RWPE2 (cell line): ENCODE results near the gene IL1RAPL1.

Experiments used
- ATAC-seq: fragments of 200-7000 bp; cut with Tn5 transposase; 3 replicates; pipeline ENCODE4 v1.9.1; 2021; ENCODE audit warnings: low read depth
- DNase-seq: peaks from one replicate; pipeline ENCODE4 v3.0.0-alpha.2; 2020; ENCODE audit warnings: low spot score
- H3K27ac ChIP-seq: fragments of 450-650 bp; 2 replicates; pipeline ENCODE4 v1.5.1; 2017; ENCODE audit warnings: mild to moderate bottlenecking; ENCODE audit not compliant: poor library complexity, severe bottlenecking
- H3K27me3 ChIP-seq: fragments of 250-450 bp; sonication (Bioruptor Pico); 2 replicates; pipeline ENCODE4 v1.5.1; 2021; ENCODE audit warnings: mild to moderate bottlenecking, moderate library complexity; ENCODE audit not compliant: insufficient read depth, poor library complexity, severe bottlenecking
- H3K36me3 ChIP-seq: fragments of 250-450 bp; sonication (Bioruptor Pico); 2 replicates; pipeline ENCODE4 v1.5.1; 2020; ENCODE audit warnings: low read depth, mild to moderate bottlenecking, moderate library complexity
- H3K4me1 ChIP-seq: fragments of 250-450 bp; sonication (Bioruptor Pico); 2 replicates; pipeline ENCODE4 v1.5.1; 2021; ENCODE audit warnings: mild to moderate bottlenecking, moderate library complexity; ENCODE audit not compliant: insufficient read depth, poor library complexity, severe bottlenecking
- H3K4me3 ChIP-seq: fragments of 250-450 bp; sonication (Bioruptor Pico); 2 replicates; pipeline ENCODE4 v1.5.1; 2021; ENCODE audit warnings: mild to moderate bottlenecking, moderate library complexity; ENCODE audit not compliant: severe bottlenecking
- H3K9me3 ChIP-seq: fragments of 250-450 bp; sonication (Bioruptor Pico); 2 replicates; pipeline ENCODE4 v1.5.1; 2021; ENCODE audit warnings: mild to moderate bottlenecking, moderate library complexity; ENCODE audit not compliant: severe bottlenecking
- CTCF ChIP-seq: fragments of 450-650 bp; IDR thresholded peaks from one replicate; pipeline ENCODE4 v1.5.1; 2017; ENCODE audit warnings: mild to moderate bottlenecking, moderate library complexity; ENCODE audit not compliant: poor library complexity, severe bottlenecking

IL1RAPL1 gene

GRCh38 chrX:28851871-28852270, 264.6 kb downstream of the IL1RAPL1 start:
- H3K9me3 ChIP-seq, result no peaks in the 10 kb centered on the region
- H3K27me3 ChIP-seq, result no peaks in the 10 kb centered on the region
- no peak overlapping the region for H3K27ac ChIP-seq
- no peak for DNase-seq
- no peaks in the 10 kb centered on the region for H3K4me1 ChIP-seq
- no peak for ATAC-seq
- H3K36me3 ChIP-seq, result no peaks in the 10 kb centered on the region
- H3K4me3 ChIP-seq, result no peak overlapping the region
- no peak for TF ChIP-seq CTCF

- H3K36me3 ChIP-seq, result no peaks in the 10 kb centered on the region
- no peak for DNase-seq
- TF ChIP-seq CTCF, result no peak
- no peaks in the 10 kb centered on the region for H3K4me1 ChIP-seq
- no peaks in the 10 kb centered on the region for H3K27me3 ChIP-seq
- H3K4me3 ChIP-seq, result no peak overlapping the region
- H3K27ac ChIP-seq, result no peak overlapping the region
- ATAC-seq, result no peak
- no peaks in the 10 kb centered on the region for H3K9me3 ChIP-seq
Measured at GRCh38 chrX:28854637-28855036, 267.4 kb downstream of the IL1RAPL1 start.

- Histone ChIP-seq H3K4me1 (no peaks in the 10 kb centered on the region), H3K27ac (no peak overlapping the region), H3K9me3 (no peaks in the 10 kb centered on the region), H3K27me3 (no peaks in the 10 kb centered on the region), H3K4me3 (no peak overlapping the region), H3K36me3 (no peaks in the 10 kb centered on the region)
- DNase-seq (no peak), ATAC-seq (no peak)
- TF ChIP-seq CTCF, result no peak
Measured at GRCh38 chrX:28876408-28876807, 289.2 kb downstream of the IL1RAPL1 start.

- DNase-seq (no peak), ATAC-seq (no peak)
- TF ChIP-seq CTCF, result no peak
Measured at GRCh38 chrX:28876901-28877300, 289.7 kb downstream of the IL1RAPL1 start.

GRCh38 chrX:28880136-28880535, 292.9 kb downstream of the IL1RAPL1 start:
- H3K9me3 ChIP-seq, result no peaks in the 10 kb centered on the region
- ATAC-seq (no peak), DNase-seq (no peak)
- no peak overlapping the region for H3K27ac ChIP-seq
- no peak overlapping the region for H3K4me3 ChIP-seq
- H3K4me1 ChIP-seq, result no peaks in the 10 kb centered on the region
- no peak for TF ChIP-seq CTCF
- H3K36me3 ChIP-seq, result no peaks in the 10 kb centered on the region
- H3K27me3 ChIP-seq, result no peaks in the 10 kb centered on the region

More at GRCh38 chrX:28876901-28877300, 289.7 kb downstream of the IL1RAPL1 start:
- H3K36me3 ChIP-seq, result no peaks in the 10 kb centered on the region
- no peak overlapping the region for H3K27ac ChIP-seq
- no peaks in the 10 kb centered on the region for H3K27me3 ChIP-seq
- H3K4me3 ChIP-seq, result no peak overlapping the region
- no peaks in the 10 kb centered on the region for H3K9me3 ChIP-seq
- H3K4me1 ChIP-seq, result no peaks in the 10 kb centered on the region
